ENCODE measurements around the gene CFAP53. TPM values are rescaled to one million over a fixed set of nuclear protein-coding genes. Genes with fewer than 3 reads are reported as not detected.

Gene CFAP53
- total and polyA plus RNA-seq, 2 of the 13 experiments (the other 11 are each of a cell fraction or from before 2014, with no cell fraction given) = 0.05 to 0.07 TPM

DNA sequence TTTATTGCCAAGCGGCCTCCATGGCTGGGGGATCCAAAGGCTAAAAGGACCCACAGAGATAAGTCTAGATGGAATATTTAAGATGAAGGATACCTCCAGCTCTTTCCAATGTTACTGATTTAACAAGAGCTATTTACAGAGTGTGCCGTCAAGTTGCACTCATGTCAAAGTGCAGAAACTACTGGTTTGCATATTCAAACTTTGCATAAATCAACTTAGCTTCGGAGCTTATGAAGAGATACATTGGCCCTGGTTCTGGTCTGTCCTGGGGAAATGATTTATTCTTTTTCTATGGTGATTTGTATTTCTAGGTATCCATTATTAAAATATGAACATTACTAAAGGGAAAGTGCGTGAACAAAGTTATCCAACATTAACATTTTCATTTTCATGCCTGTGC is 57.0 kb downstream of the CFAP53 start:
- H3K9ac ChIP-seq (ENCODE audit: insufficient read depth, low read depth, low read length) = no peak overlapping the region
- ATAC-seq (no peak; the same call in 2 of the 3 replicates), FAIRE-seq (no peak), DNase-seq (ENCODE audit: low spot score) (no peak)
- ChIA-PET POLR2A (no interaction called here), CTCF (ENCODE audit: low intra/inter-chr PET ratio, low total read pairs) (no interaction called here)
- H3K4me1 ChIP-seq (ENCODE audit: insufficient read depth, low read length) = peaks cover 29% of the 10 kb centered on the region
- 18% methylated on average over 4 of the region's 4 CpGs for WGBS (ENCODE audit: low lambda C conversion rate)
- no peaks in the 10 kb centered on the region; a peak in 1 of 5 replicates for H3K27me3 ChIP-seq (ENCODE audit: control insufficient read depth in 1 of 2, insufficient read depth in 2 of 2, low read length in 2 of 2)
- no peaks in the 10 kb centered on the region for H3K79me2 ChIP-seq (ENCODE audit: insufficient read depth, low read length)
- no peaks in the 10 kb centered on the region for H3K9me3 ChIP-seq (ENCODE audit: low read length)
- no peak for TF ChIP-seq RAD21 (CRISPR knock-in tag; IDR thresholded peaks at IDR 0.05)
- TF ChIP-seq, protein P1, sequence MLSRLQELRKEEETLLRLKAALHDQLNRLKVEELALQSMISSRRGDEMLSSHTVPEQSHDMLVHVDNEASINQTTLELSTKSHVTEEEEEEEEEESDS (CRISPR knock-in tag; IDR thresholded peaks at IDR 0.05; ENCODE audit: borderline replicate concordance) = no peak
- TF ChIP-seq ZNF367 (CRISPR knock-in tag; IDR thresholded peaks at IDR 0.05; ENCODE audit: borderline replicate concordance) = no peak
- TF ChIP-seq ZNF543 (CRISPR knock-in tag; IDR thresholded peaks at IDR 0.05) = no peak
- no peak for TF ChIP-seq MAFF (IDR thresholded peaks at IDR 0.05; ENCODE audit: low read depth, low read length)
- no peak overlapping the region for H2AFZ ChIP-seq (ENCODE audit: low read length)
- H3K4me2 ChIP-seq (ENCODE audit: low read depth, low read length) = peak overlapping the region; percentile 57
- H3K36me3 ChIP-seq (replicated peaks in 1 of 2; ENCODE audit: control insufficient read depth in 1 of 2, insufficient read depth in 2 of 2, low read length in 2 of 2) = no peaks in the 10 kb centered on the region
- no peaks in the 10 kb centered on the region for H4K20me1 ChIP-seq (ENCODE audit: insufficient read depth, low read length)
- intact Hi-C loops (cut with micrococcal nuclease; ENCODE audit: unreplicated experiment) (no loop called here), in situ Hi-C loops (cut with HindIII; ENCODE audit: extremely low pct_ligation_motif_present, low pct_unique_long_range_greater_than_20kb) (no loop called here)
- BruUV-seq (replicated peaks) = no TSS peak
- peak overlapping the region in 1 of 3 experiments; percentile 12; a peak in 1 of 6 replicates for H3K4me3 ChIP-seq (replicated peaks in 1 of 3; ENCODE audit: insufficient read depth in 1 of 3, low read depth in 2 of 3, low read length in 3 of 3)
- H3K27ac ChIP-seq (ENCODE audit: extremely low read length, insufficient read depth, low read length) = no peak overlapping the region

GRCh38 chr18:50207722-50208121 is 58.6 kb downstream of the CFAP53 start:
- FAIRE-seq (no peak), DNase-seq (ENCODE audit: low spot score) (peak; percentile 61), ATAC-seq (peak; percentile 31; the same call in 2 of the 3 replicates)
- intact Hi-C loops (cut with micrococcal nuclease; ENCODE audit: unreplicated experiment) = no loop called here
- no peak overlapping the region for H3K4me3 ChIP-seq (replicated peaks in 1 of 3; ENCODE audit: insufficient read depth in 1 of 3, low read depth in 2 of 3, low read length in 3 of 3)
- no peak overlapping the region for H3K9ac ChIP-seq (ENCODE audit: insufficient read depth, low read depth, low read length)
- 10% methylated on average over 1 of the region's 1 CpG for WGBS (ENCODE audit: low lambda C conversion rate)
- H3K27ac ChIP-seq (ENCODE audit: extremely low read length, insufficient read depth, low read length) = no peak overlapping the region
- no peak overlapping the region for H3K4me2 ChIP-seq (ENCODE audit: low read depth, low read length)
- BruUV-seq (replicated peaks) = no TSS peak
- H4K20me1 ChIP-seq (ENCODE audit: insufficient read depth, low read length) = no peaks in the 10 kb centered on the region
- no peaks in the 10 kb centered on the region for H3K79me2 ChIP-seq (ENCODE audit: insufficient read depth, low read length)
- H3K27me3 ChIP-seq (ENCODE audit: control insufficient read depth in 1 of 2, insufficient read depth in 2 of 2, low read length in 2 of 2) = peaks cover 0 to 9% of the 10 kb centered on the region in 2 experiments; a peak in 2 of 5 replicates
- in situ Hi-C loops (cut with HindIII; ENCODE audit: extremely low pct_ligation_motif_present, low pct_unique_long_range_greater_than_20kb) = no loop called here
- peaks cover 41% of the 10 kb centered on the region for H3K4me1 ChIP-seq (ENCODE audit: insufficient read depth, low read length)
- TF ChIP-seq, protein P2, sequence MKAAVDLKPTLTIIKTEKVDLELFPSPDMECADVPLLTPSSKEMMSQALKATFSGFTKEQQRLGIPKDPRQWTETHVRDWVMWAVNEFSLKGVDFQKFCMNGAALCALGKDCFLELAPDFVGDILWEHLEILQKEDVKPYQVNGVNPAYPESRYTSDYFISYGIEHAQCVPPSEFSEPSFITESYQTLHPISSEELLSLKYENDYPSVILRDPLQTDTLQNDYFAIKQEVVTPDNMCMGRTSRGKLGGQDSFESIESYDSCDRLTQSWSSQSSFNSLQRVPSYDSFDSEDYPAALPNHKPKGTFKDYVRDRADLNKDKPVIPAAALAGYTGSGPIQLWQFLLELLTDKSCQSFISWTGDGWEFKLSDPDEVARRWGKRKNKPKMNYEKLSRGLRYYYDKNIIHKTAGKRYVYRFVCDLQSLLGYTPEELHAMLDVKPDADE (CRISPR knock-in tag; IDR thresholded peaks at IDR 0.05) = no peak
- TF ChIP-seq HNF4A (CRISPR knock-in tag; IDR thresholded peaks at IDR 0.05) = peak; percentile 23; the same call in 1 of the 2 replicates
- TF ChIP-seq ELF3 (CRISPR knock-in tag; IDR thresholded peaks at IDR 0.05) = no peak
- no peak for TF ChIP-seq ZNF747 (CRISPR knock-in tag; IDR thresholded peaks at IDR 0.05; ENCODE audit: borderline replicate concordance)
- TF ChIP-seq ZNF362 (CRISPR knock-in tag; IDR thresholded peaks at IDR 0.05; ENCODE audit: borderline replicate concordance) = peak; percentile 58; the same call in 1 of the 2 replicates
- TF ChIP-seq, protein P3, sequence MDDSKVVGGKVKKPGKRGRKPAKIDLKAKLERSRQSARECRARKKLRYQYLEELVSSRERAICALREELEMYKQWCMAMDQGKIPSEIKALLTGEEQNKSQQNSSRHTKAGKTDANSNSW (CRISPR knock-in tag; IDR thresholded peaks at IDR 0.05; ENCODE audit: borderline replicate concordance) = no peak
- TF ChIP-seq SOX5 (CRISPR knock-in tag; IDR thresholded peaks at IDR 0.05; ENCODE audit: borderline replicate concordance) = peak; percentile 76; the same call in 1 of the 2 replicates
- no peak for TF ChIP-seq SOX6 (IDR thresholded peaks at IDR 0.05)
- TF ChIP-seq SOX6 (CRISPR knock-in tag; IDR thresholded peaks at IDR 0.05) = peak; percentile 35; the same call in 1 of the 2 replicates
- peak; percentile 37; the same call in 1 of the 2 replicates for TF ChIP-seq SOX13 (IDR thresholded peaks at IDR 0.05)
- peak in 1 of 2 experiments; percentile 86; a peak in 2 of 4 replicates for TF ChIP-seq SOX13 (CRISPR knock-in tag; conservative IDR thresholded peaks at IDR 0.05 in 1 of 2, IDR thresholded peaks at IDR 0.05 in 1 of 2)
- no peak overlapping the region for H2AFZ ChIP-seq (ENCODE audit: low read length)
- ChIA-PET CTCF (ENCODE audit: low intra/inter-chr PET ratio, low total read pairs) (no interaction called here), POLR2A (no interaction called here)
- no peaks in the 10 kb centered on the region for H3K36me3 ChIP-seq (replicated peaks in 1 of 2; ENCODE audit: control insufficient read depth in 1 of 2, insufficient read depth in 2 of 2, low read length in 2 of 2)
- H3K9me3 ChIP-seq (ENCODE audit: low read length) = no peaks in the 10 kb centered on the region
